Adipose tissue (tissue), 3 donors: ENCODE data around the gene DISP3. TPM values are rescaled to one million over a fixed set of nuclear protein-coding genes. Genes with fewer than 3 reads are reported as not detected.

ENCODE experiments used
- H3K27ac ChIP-seq: one replicate; pipeline ENCODE4 v1.5.1; 2013; ENCODE audit warnings: low read depth, low read length
- WGBS, 3 donors: extraction: QIAGEN DNeasy Blood & Tissue Kit; methylation state at CpG; one replicate each; pipeline ENCODE4 v1.1.7; 2013; 5-methylcytosine and 5-hydroxymethylcytosine counted together
- polyA plus RNA-seq, 3 donors: library from polyadenylated mRNA; stranded (reverse); fragments of 200-250 nt; gene quantifications; one replicate each; pipeline ENCODE4 v1.2.3, GENCODE V29; 2013
- donor health status: healthy with polysubstance abuse.
- donor health status: Bipolar disorder and iron deficiency.
- donor health status: healthy.

The DISP3 gene
- polyA plus RNA-seq, 3 donors, result 0.01 to 0.12 TPM; not detected in 1

DNA sequence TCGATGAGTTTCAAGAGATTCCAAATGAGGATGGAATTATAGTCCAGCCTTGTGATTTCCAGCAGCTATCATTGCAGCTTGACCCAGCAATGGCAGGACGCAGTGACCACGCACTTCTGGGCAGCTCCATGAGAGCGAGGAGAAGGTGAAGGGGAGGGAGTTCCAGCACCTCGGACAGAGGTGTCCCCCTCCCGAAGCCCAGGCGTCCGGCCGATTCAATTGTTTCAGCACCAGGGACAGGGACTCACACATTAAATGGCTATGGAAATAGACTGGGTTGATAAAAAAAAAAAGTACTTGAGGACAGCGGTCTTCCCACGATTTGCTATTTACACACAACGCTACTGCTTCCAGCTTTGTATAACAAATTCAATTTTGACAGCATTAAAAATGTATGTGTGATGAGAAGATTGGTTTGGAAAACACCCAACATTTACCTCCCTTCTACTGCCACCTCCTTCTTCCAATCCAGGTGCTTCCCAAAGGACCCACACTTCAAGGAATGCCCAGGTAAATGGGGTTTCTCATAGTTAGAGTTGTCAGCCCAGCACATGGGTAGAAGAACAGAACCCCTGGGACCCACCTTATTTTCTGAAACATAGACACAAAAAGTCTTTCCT lies 71.8 kb downstream of the DISP3 start:
- no peak overlapping the region for H3K27ac ChIP-seq
- WGBS, 3 donors, result 7 to 9% (median 9%) methylated on average over 12 of the region's 12 CpGs

DNA sequence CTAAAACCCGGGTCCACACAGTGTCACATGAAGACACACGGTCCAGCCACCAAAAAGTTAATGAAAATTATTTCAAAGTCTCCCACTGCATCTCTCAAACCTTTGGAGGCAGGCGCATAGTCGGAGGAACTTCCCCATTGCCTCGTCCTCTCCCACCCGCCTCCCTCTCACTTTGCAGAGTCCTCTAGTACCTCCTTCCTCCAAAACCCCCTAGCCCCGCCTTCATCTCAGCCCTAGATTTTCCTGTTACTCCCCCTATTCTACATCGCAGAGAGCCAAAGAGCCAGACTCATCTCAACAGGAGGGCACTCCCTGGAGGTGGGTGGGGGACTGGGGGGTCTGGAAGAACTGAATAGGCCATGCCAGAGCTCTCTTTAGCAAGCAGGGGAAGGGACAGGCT lies 79.3 kb downstream of the DISP3 start:
- 9 to 17% (median 15%) methylated on average over 8 of the region's 8 CpGs for WGBS, 3 donors
- no peak overlapping the region for H3K27ac ChIP-seq

DNA sequence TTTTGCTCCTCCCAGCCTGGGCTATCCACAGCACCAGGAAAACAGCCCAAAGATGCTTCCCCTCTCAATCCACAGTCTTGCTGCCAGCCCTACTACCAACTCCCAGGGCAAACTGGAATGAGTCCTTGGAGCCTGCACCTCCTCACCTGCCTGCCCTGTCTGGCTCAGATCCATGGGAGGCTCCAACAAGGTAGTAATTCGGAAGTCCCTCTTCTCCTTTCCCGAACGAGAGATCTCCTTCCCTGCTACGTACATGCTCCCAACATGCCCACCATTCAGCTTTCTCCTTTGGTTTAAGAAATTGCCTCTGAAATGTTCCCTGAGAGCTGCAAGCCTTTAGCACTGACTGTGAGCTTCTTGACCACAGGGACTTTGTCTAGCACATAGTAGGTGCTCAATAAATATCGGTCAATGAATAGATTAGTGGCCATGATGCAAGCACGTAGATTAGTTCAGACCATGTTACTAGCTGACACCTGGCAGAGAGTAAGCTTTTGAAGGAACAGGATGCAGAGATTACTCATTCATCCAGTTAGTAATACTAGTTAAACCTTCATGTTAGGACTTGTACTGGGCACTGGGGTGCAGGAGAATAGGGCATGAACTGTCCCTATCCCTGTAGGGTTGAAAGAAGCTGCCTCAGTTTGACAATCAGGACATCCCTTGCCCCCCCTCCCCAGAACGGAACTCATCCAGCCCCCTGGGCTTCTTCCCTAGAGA lies 80.1 kb downstream of the DISP3 start:
- no peak overlapping the region for H3K27ac ChIP-seq
- 52 to 71% (median 69%) methylated on average over 7 of the region's 7 CpGs for WGBS, 3 donors

DNA sequence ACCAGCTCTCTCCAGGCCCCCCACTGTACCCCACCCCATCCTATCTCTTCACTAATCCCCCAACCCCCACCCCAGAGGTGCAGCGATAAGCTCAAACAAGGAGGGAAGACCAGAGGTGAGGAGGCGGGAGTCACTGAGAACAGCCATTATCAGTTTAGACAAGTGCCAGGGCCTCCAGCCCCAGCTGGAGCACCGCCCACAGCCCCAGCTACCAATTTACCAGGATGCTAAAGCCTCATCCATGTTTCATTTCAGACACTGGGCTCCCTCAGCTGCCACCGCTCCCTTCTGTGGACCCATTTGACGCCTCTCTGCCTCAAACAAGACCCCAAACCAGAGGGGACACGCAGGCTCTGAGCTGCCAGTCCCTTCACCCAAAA lies 80.6 kb downstream of the DISP3 start:
- no peak overlapping the region for H3K27ac ChIP-seq
- 45 to 68% (median 58%) methylated on average over 6 of the region's 6 CpGs for WGBS, 3 donors

DNA sequence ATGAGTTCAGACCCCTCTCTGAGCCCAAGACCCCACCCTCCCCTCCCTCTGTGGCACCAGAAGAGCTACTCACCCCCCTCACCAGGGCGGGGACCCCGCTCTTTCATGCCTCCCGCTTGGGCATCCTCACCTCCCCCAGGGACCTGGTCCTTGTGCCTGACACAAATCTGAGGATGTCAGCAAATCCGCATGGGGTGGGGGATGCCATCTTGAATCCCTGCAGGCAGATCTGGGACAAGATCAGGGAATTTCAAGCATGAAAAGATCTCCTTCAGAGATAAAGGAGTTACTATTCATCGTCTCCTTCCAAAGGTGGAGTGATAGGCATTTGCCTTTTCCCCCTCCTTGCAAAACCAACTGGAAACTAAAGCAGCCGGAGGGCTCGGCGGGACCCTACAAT lies 81.1 kb downstream of the DISP3 start:
- no peak overlapping the region for H3K27ac ChIP-seq
- WGBS, 3 donors, result 61 to 84% (median 76%) methylated on average over 8 of the region's 8 CpGs

DNA sequence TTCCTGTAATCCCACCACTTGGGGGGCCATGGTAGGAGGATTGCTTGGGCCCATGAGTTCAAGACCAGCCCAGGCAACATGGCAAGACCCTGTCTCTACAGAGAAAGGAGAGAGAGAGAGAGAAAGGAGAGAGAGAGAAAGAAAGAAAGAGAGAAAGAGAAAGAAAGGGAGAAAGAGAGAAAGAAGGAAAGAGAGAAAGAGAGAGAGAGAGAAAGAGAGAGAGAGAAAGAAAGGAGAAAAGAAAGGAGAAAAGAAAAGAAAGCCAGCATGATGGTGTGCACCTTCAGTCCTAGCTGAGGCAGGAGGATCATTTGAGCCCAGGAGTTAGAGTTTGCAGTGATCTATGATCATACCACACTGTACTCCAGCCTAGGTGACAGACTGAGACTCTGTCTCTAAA lies 82.8 kb downstream of the DISP3 start:
- H3K27ac ChIP-seq, result no peak overlapping the region

DNA sequence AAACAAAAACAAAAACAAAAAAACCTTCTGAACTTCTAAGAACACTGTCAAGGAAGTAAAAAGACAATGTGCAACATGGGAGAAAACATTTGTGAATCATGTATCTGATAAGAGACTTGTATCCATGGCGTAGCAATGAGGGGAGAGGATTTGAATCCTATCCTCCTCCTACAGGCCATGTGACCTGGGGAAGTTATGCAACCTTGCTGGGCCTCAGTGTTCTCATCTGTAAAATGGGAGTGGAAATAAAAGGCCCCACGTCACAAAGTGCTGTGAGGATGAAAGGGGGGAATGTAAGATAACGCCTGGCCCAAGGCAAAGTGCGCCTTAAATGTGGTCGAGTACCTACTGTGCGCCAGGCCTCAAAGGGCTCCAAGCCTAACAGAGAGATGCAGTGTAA lies 83.7 kb downstream of the DISP3 start:
- 83 to 89% (median 85%) methylated on average over 6 of the region's 6 CpGs for WGBS, 3 donors
- no peak overlapping the region for H3K27ac ChIP-seq

DNA sequence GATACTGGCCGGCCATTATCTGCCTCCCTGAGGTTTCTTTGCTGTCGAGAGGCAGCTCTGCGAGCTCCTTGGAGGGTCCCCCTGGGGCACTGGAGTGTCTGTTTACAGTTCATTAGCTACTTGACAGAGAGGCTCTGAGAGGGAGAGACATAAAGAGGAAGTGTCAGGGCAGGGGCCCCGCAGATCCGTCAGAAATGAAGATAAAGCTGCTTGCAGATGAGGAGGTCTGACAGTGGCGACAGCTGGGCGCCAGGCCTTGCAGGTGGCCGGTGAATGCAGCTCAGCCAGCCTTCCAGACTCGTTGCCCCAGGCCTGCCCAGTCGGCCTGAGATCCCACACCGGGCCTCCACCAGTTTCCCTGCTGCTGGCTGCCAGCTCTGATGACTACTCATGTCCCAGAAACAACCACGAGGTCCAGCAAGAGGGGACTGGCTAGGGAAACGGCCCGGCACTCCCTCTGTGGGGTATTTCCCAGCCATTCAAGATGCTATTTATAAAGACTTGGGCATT lies 84.7 kb downstream of the DISP3 start:
- 4 to 8% (median 7%) methylated on average over 14 of the region's 14 CpGs for WGBS, 3 donors
- no peak overlapping the region for H3K27ac ChIP-seq

DNA sequence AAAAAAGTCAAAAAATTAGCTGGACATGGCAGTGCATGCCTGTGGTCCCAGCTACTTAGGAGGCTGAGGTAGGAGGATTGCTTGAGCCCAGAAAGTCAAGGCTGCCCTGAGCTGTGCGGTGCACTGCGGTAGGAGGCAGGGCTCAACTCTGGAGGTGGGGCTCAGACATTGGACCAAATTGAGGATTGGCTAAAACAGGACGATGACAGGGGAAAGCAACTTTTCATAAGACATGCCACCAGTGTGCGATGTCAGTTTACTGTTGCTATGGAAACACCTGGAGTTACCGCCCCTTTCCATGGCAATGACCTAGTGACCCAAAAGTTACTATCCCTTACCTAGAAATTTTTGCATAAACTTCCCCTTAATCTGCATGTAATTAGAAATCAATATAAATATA lies 85.3 kb downstream of the DISP3 start:
- WGBS, 3 donors, result 71 to 82% (median 75%) methylated on average over 5 of the region's 5 CpGs
- no peak overlapping the region for H3K27ac ChIP-seq

DNA sequence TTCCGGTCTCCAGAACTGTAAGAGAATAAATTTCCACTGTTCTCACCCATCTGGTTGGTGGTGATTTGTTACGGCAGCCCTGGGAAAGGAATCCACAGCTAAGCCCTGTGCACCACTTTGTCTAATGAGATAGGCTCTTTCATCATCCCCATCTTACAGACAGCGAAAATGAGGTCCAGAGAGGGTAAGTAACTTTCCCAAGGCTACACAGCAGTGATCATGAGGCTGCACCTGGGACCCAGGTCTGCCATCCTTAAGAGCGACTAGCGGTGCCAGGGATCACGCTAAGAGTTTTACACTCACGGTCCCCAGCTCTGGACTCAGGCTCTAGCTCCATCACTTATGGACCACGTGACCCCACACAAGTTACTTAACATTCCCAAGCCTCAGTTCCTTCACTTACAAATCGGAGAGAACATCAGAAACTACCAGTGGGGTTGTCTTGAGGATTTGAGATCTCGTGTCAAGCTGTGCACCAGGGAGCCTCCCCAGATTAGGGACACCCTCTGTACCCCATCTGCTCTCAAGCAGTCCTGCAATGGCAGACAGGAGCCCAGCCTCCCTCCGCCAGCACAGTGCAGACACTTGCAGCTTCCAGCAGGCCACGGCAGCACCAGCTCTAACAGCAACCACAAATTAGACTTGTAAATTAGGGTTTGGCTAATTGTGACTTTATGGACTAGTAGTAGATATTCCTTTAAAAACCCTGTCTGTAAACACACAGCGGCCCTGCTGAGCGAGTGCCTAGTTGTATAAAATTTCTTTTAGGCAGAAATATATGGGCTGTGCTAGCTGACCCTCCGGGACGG lies 87.3 kb downstream of the DISP3 start:
- 66 to 70% (median 70%) methylated on average over 16 of the region's 16 CpGs for WGBS, 3 donors
- no peak overlapping the region for H3K27ac ChIP-seq

DNA sequence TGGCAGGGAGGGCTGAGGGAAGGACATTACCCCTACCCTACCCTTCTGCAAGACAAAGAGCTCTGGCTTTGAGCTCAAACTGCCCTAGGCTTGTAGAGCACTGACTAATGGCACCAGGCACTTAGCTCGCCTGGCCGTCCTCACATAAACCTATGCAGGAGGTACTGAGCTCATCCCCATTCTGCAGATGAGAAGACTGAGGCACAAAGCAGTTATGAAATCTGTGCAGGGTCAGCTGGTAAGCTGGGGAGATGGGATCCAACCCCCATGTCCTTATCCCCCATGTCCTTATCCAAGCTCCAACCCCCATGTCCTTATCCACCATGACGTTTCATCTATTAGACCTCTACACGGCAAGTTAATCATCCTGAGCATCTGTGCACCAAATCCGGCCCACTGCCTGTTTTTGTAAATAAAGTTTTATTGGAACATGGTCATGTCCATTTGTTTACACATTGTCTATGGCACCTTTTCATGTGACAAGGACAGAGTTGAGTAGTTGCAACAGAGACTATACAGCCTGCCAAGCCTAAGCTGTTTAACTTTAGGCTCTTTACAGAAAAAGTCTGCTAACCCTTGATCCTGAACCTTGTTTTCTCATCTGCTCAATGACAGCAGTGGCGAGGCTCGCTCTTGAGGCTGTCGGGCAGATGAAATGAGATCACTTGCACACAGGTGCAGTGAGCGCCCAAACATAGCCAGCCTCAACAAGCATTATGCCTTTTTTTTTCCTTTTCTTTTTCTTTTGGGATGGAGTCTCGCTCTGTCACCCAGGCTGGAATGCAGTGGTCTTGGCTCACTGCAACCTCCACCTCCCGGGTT lies 88.5 kb downstream of the DISP3 start:
- WGBS, 3 donors, result 74 to 90% (median 86%) methylated on average over 11 of the region's 11 CpGs
- no peak overlapping the region for H3K27ac ChIP-seq

DNA sequence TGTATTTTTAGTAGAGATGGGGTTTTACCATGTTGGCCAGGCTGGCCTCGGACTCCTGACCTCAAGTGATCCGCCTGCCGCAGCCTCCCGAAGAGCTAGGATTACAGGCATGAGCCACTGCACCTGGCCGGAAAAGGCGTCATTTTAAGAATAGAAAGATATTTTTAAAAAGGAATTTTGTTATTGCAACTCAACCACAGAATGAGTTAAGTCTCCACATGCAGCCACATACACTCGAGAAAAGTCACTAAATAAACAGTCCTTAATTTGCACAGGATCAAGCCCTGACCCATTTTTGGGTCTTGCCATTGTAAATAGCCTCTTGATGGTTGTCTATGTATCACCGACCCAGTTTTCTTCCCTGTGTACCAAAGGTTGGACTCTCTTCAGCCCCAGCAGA lies 89.7 kb downstream of the DISP3 start:
- no peak overlapping the region for H3K27ac ChIP-seq
- 71 to 77% (median 75%) methylated on average over 8 of the region's 8 CpGs for WGBS, 3 donors

DNA sequence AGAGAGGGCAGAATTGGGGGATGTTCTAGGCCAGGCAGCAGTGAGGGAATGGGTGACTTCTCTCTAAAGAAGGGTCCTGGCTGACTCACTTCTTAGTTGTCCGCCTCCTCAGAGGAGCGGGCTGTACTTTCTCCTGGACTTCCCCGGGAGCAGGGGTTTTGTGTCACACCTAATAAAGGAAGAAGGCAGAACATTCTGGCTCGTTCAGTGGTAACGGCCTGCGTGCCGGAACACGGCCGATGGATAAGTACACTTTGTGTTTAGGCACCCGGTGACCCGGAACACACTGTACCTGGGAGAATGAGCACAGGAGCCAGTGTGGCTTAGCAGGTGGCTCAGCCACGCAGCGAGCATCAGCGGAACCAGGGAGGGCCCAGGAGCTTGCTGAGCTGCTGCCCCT lies 90.6 kb downstream of the DISP3 start:
- no peak overlapping the region for H3K27ac ChIP-seq
- 76 to 86% (median 82%) methylated on average over 14 of the region's 14 CpGs for WGBS, 3 donors

DNA sequence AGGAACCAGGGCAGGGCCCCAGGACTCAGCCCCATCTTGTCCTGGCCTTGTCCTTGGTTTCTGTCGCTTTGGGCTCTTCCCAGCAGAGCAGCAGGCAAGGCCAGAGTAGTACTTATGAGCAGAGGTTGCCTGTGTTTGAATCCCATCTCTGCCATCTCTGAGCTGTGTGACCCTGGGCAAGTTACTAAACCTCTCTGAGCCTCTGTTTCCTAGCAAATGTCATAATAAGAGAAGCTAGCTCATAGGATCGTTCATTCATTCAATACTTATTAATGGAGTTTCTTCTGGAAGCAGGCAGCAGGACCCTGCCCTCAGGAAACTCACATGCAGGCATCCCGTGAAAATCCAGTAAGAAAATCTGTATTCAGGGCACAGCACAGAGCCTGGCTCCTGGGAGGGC lies 91.0 kb downstream of the DISP3 start:
- 52 to 75% (median 67%) methylated on average over 3 of the region's 3 CpGs for WGBS, 3 donors

DNA sequence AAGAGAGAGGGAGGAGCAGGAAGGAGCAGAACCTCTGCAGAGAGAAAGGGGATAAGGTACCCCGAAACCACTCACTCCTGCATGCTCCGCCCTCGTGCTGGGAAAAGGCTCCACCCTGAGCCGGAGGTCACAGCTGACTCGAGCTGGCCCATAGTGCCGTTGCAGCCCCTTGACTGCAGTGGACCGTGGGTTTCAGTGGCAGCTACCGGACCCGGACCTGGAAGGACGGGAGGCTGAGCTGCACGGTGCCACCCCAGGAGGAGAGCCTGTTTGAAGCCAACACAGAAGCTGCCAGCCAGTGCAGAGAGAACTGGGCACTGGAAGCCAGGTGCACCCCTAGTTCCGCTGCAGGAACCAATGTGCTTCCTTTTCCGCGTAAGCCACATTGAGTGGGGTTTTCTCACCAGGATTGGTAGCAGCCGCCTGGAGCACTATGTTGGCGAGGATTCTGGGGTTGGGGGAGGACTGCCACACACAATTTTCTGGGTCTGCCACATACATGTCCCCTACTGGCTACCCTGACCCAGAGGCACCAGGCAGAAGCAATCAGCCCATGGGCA lies 91.9 kb downstream of the DISP3 start:
- no peak overlapping the region for H3K27ac ChIP-seq
- 37 to 52% (median 42%) methylated on average over 16 of the region's 16 CpGs for WGBS, 3 donors

More for the DNA sequence above, 91.0 kb downstream of the DISP3 start:
- no peak overlapping the region for H3K27ac ChIP-seq

DNA sequence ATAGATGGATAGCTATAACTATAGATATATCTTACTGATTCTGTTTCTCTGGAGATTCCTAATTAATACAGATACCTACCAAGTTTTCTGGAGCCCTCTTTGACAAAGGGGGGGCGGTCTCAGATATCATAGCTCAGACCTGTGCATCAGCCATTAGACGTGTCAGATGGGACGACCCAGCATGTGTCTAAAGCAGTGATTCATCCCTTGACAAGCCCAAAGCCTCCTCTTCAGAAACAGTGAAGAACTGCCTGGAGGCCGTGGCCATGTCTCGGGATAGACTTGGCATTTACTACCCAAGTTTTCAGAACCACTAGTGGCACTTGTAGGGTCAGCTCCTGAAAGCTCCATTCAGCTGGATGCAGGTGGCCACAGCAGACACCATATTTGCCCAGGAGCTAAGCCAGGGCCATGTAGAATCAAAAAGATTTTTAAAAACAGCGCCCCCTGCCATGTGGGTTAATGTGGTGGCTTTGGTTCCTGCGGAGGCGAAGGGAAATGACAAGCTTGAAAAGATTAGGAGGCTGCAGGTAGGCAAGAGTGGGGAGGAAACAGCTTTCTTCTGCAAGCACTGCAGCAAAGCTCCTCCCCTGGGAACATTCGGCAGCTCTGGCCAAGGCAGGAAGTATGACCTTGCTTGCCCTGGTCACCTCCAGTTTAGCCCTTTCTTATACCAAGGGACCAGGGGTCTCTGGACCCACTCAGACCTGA lies 93.1 kb downstream of the DISP3 start:
- 43 to 54% (median 51%) methylated on average over 9 of the region's 9 CpGs for WGBS, 3 donors
- no peak overlapping the region for H3K27ac ChIP-seq

DNA sequence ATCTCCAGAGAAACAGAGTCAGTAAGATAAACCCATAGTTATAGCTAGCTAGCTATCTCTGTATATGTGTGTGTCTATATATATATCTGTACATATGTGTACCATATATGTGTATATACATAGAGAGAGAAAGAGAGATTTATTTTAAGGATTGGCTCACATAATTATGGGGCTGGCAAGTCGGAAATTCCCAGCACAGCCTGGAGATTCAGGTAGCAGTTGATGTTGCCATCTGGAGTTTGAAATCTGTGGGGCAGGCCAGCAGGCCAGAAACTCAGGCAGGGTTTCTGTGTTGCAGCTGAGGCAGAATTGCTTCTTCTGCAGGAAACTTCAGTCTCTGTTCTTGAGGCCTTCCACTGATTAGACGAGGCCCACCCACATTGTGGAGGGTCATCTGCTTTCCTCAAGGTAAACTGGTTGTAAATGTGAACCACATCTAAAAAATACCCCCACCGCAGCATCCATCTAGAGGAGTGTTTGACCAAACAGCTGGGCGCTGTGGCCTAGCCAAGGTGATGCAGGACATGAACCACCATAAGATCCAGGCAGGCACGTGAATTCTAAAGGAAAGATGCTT lies 94.2 kb downstream of the DISP3 start:
- WGBS, 3 donors, result 78 to 94% (median 91%) methylated on average over 5 of the region's 5 CpGs

More for the DNA sequence above, 94.2 kb downstream of the DISP3 start:
- no peak overlapping the region for H3K27ac ChIP-seq
